GM11168 (cell line): ENCODE measurements around the gene NPAS3.

Source experiments
- in situ Hi-C: fragments of 300-500 bp; cut with MboI; formaldehyde crosslinking; loops from one replicate; pipeline ENCODE4 v1.12.0; 2022; ENCODE audit warnings: low sequenced_read_pairs; ENCODE audit not compliant: unreplicated experiment

The NPAS3 gene

GRCh38 chr14:33291529-33292104, 352.9 kb downstream of the NPAS3 start:
- in situ Hi-C loops, result no loop called here

- in situ Hi-C loops, result no loop called here
These were observed 355.7 kb downstream of the NPAS3 start for GRCh38 chr14:33294419-33294818.

DNA sequence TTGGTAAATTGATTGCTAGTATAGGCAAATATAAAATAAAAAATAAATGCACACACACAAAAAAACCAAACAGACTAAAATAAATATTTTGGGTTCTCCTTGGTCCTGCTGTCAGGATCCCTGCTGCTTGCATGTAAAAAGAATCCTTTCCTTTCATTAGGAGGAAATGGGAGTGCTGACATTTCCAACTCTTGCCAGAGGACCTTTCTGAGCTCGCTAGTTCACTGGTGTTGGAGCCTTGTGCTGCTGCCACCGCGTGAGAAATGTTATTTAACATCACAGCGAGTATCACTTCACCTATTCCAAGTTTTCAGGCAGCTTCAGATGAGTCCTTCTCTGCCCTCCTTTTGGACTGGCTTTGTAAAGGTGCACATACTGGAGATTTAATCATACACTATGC, 358.9 kb downstream of the NPAS3 start:
- in situ Hi-C loops, result no loop called here

GRCh38 chr14:33307691-33308251, 369.1 kb downstream of the NPAS3 start:
- in situ Hi-C loops, result no loop called here

DNA sequence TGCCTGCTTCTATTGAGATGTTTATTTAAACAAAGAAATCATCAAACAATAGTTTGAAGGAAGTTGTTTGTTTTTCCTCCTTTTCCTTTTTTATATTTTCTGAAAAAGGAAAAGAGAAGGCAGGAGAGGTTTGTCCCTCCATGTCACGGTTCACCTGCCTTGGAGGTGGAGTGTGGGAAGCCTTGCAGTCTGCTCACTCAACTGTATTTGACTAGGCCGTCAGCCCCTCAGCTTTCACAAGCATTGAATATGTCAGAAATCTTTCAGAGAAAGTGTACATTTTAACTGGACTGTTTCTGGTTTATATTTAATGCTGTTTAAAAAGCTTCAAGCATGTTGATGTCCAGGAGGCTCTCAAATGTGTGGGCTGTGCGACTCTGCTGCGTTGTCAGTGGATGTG, 370.4 kb downstream of the NPAS3 start:
- in situ Hi-C loops, result no loop called here

DNA sequence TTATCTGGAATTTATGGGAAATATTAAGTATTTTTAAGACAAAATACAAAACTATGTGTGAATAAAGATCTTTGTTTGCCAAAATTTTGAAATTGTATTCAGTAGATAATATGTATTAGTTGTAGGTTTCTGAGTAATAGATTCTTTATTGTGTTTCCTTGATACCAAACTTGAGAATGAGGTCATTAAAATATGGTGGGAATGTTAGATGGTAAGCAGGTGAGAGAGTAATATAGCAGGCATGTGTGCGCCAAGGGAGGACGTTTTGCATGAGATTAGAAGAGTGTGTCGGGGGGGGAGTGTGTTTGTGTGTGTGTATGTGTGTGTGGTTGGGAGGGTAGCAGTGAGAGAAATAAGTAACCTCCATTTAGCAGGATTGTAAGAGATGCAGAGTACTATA, 376.5 kb downstream of the NPAS3 start:
- in situ Hi-C loops, result no loop called here

DNA sequence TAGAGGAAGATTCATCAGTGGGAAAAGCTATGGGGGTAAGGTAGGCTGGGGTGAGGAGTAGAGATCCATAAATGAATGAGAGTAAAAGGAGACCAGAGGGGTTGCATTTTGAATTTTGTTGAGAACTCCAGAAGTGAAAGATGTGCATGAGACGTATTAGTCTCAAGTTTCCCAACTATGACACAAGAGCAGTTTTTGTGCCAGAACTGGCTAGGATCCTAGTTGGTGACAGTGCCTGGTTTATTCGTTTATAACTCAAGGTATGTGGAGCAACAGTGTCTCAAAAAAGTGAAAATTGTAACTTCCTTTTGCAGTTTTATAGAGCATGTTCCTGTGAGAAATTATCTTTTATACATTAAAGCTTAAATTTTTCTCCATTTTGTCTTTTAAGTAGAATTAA, 377.0 kb downstream of the NPAS3 start:
- in situ Hi-C loops, result no loop called here

DNA sequence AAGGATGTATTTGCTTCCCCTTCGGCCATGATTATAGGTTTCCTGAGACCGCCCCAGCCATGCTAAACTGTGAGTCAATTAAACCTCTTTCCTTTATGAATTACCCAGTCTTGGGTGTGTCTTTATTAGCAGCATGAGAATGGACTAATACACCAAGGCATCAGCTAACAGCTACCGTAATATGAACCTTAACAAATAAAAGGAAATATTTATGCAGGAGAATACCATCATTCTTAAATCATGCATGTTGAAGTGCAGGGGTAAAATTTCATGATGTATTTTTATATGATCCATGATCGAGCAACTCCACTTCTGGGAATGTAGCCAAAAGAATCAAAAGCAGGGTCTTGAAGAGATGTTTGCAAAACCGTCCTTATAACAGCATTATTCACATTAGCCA, 379.0 kb downstream of the NPAS3 start:
- in situ Hi-C loops, result no loop called here

DNA sequence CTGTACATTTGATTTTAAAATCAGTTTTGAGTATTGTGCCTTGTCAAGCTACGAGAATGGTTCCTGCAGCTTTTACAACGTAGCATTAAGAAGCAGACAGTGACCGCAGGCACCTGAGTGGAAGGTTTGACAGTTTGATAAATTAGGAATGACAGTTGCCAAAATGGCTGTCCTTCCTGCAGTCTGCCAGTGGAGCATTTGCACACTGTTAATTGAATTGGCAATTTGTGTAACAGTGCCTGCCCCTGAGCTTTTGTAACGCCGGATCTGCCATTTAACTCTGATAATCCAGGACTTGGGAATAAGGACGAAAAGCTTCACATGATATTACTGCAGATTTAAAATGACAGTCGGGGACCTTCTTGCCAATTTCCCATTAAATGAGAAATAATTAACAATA, 385.3 kb downstream of the NPAS3 start:
- in situ Hi-C loops, result no loop called here

DNA sequence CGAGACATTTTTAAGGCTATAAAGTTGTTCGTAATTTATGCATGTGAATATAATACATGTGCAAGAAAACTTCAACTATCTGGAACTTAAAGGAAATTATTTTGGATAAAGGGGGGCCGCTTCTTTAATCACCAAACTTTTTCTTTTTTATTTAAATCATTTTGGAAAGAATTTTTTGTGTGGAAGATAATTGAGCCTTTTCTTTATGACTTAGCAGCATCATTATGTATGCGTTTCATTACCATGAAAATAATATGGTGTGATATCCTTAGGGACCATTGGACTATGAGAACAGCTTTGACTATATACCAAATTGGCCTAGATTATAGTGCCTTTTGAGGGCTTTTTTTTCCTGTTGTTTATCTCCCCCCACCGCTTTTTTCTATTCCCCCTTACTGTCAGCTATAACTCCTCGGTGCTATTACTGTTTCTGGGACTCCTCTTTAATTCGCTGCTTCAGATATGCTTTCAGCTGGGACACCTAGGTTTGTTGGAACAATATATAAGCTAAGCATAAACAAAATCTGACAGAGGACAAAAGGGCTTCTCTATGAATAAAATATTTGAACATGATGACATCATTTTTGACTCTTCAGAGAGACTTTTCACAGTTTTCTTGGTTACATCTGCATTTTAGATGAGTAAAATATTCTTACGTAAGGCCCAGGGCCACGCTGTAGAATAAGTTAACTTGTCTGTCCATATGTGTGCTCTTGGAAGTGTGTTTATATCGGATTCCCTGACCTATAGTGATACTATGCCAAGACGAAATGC, 392.7 kb downstream of the NPAS3 start:
- in situ Hi-C loops, result no loop called here

DNA sequence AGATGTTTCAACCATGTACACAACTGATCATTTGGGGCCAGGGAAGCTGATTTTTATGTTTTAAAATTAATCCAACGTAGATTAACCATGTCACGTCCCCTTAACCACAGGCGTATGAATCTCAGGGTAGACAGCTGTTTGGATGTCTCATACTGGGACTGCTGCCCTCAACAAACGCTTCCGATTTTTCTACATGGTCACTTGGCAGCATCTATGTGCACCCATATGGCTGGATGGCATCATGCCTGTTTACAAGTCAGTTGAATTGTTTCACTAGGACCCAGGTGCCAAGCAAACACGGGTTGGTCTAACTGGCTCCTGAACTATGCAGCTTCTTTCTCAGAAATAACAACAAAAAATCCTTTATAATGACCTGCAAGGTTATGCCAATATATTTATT, 393.8 kb downstream of the NPAS3 start:
- in situ Hi-C loops, result no loop called here

DNA sequence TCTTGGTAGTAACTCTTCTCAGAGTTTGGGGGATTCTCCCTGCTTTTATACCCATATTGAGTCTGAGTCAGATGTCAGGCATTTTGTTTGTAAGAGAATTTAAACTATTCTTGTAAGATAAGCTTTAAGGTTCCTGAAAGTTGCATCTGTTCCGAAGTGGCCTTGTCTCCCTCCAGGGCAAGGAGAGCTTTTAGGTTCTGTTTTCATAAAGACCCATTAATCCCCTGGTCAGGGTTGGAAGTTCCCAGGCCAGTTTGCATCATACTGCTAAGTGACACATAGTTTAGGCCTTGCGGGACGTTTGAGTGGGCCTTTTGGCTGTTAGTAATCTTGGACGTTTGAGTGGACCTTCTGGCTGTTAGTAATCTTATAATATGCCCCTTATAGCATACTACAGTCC, 396.7 kb downstream of the NPAS3 start:
- in situ Hi-C loops, result no loop called here

GRCh38 chr14:33342299-33342974, 403.8 kb downstream of the NPAS3 start:
- in situ Hi-C loops, result no loop called here

DNA sequence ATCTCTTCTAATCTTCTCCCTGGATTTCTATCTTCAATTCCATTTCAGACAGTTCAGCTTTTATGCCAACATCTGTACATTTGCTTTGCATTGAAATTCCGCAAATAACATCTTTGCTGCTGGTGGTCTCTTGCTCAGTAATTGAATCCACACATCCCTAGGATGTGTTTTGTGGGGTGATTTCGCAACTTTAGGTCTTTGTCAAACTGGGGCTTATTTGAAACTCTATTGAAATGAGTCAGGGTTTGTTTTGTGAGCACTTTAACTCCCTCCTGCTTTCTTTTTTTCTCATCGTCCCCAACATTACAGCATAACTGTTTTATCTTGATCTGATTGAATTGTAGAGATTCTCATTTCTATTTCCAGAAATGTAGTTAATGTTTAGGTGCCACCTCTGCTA, 404.3 kb downstream of the NPAS3 start:
- in situ Hi-C loops, result no loop called here

DNA sequence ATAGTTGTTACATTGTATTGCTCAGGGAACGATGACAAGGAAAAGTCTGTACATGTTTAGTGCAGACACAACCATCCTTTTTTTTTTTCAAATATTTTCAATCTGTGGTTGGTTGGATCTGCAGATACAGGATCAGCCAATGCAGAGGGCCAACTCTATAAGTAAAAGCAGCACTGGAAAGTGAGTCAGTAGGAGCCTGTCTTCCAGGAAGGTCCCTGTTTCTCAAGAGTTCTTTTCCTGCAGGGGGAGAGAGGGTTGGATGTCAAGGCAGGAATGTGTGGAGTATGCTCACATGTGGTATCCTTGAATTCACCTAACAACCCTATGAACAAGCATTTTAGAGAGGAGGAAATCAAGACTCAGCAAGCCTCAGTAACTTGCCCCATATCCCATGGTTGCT, 409.1 kb downstream of the NPAS3 start:
- in situ Hi-C loops, result no loop called here

GRCh38 chr14:33348510-33348909, 409.8 kb downstream of the NPAS3 start:
- in situ Hi-C loops, result no loop called here

- in situ Hi-C loops, result no loop called here
These were observed 411.2 kb downstream of the NPAS3 start for GRCh38 chr14:33349871-33350270.

DNA sequence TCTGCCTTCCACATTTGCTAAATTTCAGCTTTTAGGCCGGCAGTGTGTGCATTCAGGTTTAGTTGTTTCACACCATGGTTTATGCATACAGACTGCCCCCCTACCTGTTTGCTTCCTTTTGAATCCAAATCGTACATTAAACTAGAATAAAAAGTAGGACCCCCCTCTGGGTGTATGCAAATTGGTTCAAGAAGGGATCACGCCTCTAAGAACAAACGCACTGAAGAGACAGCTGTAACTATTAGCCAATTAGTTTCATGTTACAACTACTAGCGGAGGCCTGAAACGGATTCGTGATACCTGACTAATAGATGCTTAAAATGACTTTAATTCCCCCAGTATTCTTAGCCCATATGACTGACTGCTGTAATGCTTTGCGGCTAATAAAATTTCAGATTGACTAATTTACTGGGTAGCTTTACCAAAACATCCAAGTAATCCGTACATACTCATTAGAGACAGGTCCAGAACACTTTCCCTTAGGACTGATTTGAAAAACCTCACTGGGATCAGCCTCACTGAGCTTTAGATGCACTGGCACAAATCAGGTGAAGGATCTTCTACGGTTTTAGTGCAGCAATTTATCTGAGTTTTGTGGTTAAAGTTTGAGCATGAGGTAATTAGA, 411.8 kb downstream of the NPAS3 start:
- in situ Hi-C loops, result no loop called here

DNA sequence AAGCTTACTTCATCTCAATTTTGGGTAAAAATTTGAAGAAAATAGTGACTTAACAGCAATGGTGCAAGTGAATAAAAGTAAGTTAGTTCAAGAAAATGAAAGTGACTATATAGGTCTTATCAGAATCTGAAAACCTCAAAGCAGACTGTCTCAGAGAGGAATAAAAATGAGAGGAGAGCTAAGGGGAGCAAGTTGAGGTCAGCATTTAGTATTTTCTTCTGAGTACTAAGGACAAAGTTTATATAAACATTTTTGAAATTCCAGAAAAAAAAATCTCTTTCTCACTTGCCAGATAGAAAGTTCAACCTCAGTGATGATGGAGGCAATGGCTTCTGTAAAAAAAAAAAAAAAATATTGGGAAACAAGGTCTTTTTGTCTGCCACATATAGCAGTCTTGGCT, 414.1 kb downstream of the NPAS3 start:
- in situ Hi-C loops, result no loop called here

DNA sequence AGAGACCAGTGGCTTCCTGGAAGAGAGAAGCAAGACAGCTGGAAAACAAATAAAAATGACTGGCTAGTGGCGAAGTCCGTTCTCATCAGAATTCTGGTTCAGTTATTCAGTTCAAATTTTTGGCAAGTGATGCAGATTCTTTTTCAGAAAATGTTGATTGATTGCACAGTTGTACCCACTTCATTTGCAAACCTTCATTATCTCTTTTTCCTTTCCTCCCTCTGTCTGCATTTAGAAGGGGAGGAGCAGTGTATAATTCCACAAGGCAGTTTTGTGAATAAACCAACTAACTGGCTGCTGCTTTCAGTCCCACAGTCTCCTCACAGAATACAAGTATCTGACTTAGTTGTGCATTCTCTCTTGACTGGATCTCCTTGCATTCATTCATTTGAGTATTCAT, 417.5 kb downstream of the NPAS3 start:
- in situ Hi-C loops, result no loop called here
